OCI-LY1 (cell line): Measurements from ENCODE around the gene CCR2.

Experiments used
- H2AFZ ChIP-seq: fragments of 200-600 bp; sonication (generic), shearing (Covaris generic); 2 replicates; pipeline ENCODE4 v1.6.0; 2014; ENCODE audit warnings: antibody characterized with exemption, mild to moderate bottlenecking, low read length
- H3F3A ChIP-seq: fragments of 200-600 bp; sonication (generic), shearing (Covaris generic); 2 replicates; pipeline ENCODE4 v1.6.0; 2014; ENCODE audit warnings: mild to moderate bottlenecking, antibody characterized with exemption, low read length, moderate library complexity; ENCODE audit not compliant: insufficient read depth
- H3K27ac ChIP-seq: fragments of 200-600 bp; sonication (generic); 2 replicates; pipeline ENCODE4 v1.5.1; 2014; ENCODE audit warnings: low read length, mixed run types, mild to moderate bottlenecking, low read depth; ENCODE audit not compliant: poor library complexity, severe bottlenecking
- H3K27me3 ChIP-seq: fragments of 200-600 bp; sonication (generic); 2 replicates; pipeline ENCODE4 v1.6.0; 2014; ENCODE audit warnings: antibody characterized with exemption, mild to moderate bottlenecking, low read length, moderate library complexity; ENCODE audit not compliant: insufficient read depth
- H3K36me3 ChIP-seq: fragments of 200-600 bp; sonication (generic); 2 replicates; pipeline ENCODE4 v1.6.1; 2014; ENCODE audit warnings: mild to moderate bottlenecking, antibody characterized with exemption, low read length, moderate library complexity, mixed read lengths; ENCODE audit not compliant: insufficient read depth
- H3K4me1 ChIP-seq: fragments of 200-600 bp; sonication (generic); 2 replicates; pipeline ENCODE4 v1.5.1; 2014; ENCODE audit warnings: mild to moderate bottlenecking, low read length, moderate library complexity; ENCODE audit not compliant: insufficient read depth, severe bottlenecking
- H3K4me2 ChIP-seq: fragments of 200-600 bp; sonication (generic), shearing (Covaris generic); 2 replicates; pipeline ENCODE4 v1.6.1; 2014; ENCODE audit warnings: low read length
- H3K4me3 ChIP-seq: fragments of 200-600 bp; sonication (generic); 2 replicates; pipeline ENCODE4 v1.5.1; 2014; ENCODE audit warnings: low read length, low read depth, mild to moderate bottlenecking, mixed read lengths; ENCODE audit not compliant: poor library complexity, severe bottlenecking
- H3K79me2 ChIP-seq: fragments of 200-600 bp; shearing (Covaris generic); 2 replicates; pipeline ENCODE4 v1.6.1; 2016; ENCODE audit warnings: mixed run types, low read length, mixed read lengths; ENCODE audit not compliant: insufficient read depth
- H3K9ac ChIP-seq: fragments of 200-600 bp; sonication (generic), shearing (Covaris generic); 2 replicates; pipeline ENCODE4 v1.6.1; 2014; ENCODE audit warnings: mild to moderate bottlenecking, low read length, mixed read lengths
- H3K9me2 ChIP-seq: fragments of 200-600 bp; sonication (generic), shearing (Covaris generic); 2 replicates; pipeline ENCODE4 v1.6.1; 2014; ENCODE audit warnings: low read depth, mild to moderate bottlenecking, low read length, mixed read lengths
- H3K9me3 ChIP-seq: fragments of 200-600 bp; shearing (Covaris generic); 2 replicates; pipeline ENCODE4 v1.6.1; 2014; ENCODE audit warnings: low read length, mixed read lengths
- H4K20me1 ChIP-seq: fragments of 200-600 bp; sonication (generic), shearing (Covaris generic); 2 replicates; pipeline ENCODE4 v1.6.0; 2016; ENCODE audit warnings: mild to moderate bottlenecking, low read length; ENCODE audit not compliant: insufficient read depth
- EZH2 ChIP-seq: fragments of 200-600 bp; sonication (generic), shearing (Covaris generic); IDR thresholded peaks from 2 replicates; pipeline ENCODE4 v1.8.0; 2017; ENCODE audit warnings: borderline replicate concordance, mixed run types, mild to moderate bottlenecking, antibody characterized with exemption, low read length, moderate library complexity, mixed read lengths
- TF ChIP-seq, protein P1 (sequence below): fragments of 200-600 bp; sonication (generic), shearing (Covaris generic); IDR thresholded peaks from 2 replicates; pipeline ENCODE4 v1.5.1; 2017; ENCODE audit warnings: mild to moderate bottlenecking, antibody characterized with exemption, low read length, moderate library complexity, mixed read lengths

Gene CCR2

DNA sequence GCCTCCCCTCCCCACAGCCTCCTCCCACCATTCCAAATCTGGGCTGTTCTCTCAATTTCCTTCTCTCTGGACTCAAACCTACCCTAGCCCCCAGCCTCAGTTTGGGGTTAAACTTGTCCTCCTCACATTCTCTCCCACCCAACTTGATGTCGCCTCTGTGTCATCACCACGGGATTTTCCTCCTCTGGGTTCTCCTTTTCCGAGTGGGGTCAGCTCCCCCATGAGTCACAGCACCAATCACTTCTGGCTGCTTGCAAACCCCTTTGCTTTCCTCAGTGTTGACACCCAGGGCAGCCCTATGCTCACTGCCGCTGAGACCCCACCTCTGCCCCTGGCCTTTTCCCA, 52.5 kb downstream of the CCR2 start:
- TF ChIP-seq EZH2, result no peak
- TF ChIP-seq, protein P1, sequence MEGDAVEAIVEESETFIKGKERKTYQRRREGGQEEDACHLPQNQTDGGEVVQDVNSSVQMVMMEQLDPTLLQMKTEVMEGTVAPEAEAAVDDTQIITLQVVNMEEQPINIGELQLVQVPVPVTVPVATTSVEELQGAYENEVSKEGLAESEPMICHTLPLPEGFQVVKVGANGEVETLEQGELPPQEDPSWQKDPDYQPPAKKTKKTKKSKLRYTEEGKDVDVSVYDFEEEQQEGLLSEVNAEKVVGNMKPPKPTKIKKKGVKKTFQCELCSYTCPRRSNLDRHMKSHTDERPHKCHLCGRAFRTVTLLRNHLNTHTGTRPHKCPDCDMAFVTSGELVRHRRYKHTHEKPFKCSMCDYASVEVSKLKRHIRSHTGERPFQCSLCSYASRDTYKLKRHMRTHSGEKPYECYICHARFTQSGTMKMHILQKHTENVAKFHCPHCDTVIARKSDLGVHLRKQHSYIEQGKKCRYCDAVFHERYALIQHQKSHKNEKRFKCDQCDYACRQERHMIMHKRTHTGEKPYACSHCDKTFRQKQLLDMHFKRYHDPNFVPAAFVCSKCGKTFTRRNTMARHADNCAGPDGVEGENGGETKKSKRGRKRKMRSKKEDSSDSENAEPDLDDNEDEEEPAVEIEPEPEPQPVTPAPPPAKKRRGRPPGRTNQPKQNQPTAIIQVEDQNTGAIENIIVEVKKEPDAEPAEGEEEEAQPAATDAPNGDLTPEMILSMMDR, result no peak
- Histone ChIP-seq H2AFZ (no peak overlapping the region), H3K79me2 (no peaks in the 10 kb centered on the region)

DNA sequence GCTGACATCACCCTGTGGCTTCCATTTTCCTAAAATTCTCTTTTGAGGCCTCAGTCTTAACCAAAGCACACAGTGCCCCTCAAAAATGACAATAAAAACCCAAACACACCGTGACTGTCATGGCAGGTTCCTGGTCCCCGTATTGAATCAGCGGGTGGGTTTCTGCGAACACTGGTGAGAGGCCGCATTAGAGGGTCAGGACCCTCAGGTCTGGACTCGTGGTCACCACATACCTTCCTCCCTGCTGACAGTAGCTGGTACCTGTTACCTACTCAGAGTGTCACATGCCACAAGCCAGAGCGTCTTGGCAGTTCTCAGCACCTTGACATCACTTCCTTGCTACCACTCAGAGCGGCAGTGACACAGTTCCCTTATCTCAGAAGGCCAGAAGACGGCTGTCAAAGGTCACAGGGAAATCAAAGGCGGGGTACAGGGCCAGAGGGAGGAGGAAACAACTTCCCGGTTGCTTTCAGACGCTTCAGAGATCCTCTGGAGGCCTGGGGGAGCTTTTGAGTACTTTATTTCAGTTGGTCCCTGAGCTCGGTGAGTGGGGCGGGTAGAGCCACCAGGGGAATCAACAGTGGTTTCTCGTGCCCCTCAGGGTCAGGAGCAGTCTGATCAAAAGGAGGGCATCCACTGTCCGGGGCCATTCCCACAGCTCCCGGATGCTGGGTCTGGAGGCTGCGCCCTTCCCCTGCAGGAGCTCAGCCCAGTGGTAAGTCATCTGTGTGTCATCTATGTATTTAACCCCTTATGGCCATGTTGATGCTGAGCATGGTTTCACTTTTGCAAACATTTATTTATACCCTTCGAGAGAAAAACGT, 53.1 kb downstream of the CCR2 start, which contains the start of the genes CCR5AS and CCRL2:
TSS of gene CCR5AS (minus strand) at position 279 of the 824 bp plus-strand sequence.
TSS of gene CCRL2 (plus strand) at position 472 of the 824 bp plus-strand sequence. CDS start 821 bp downstream, outside the sequence.
- Histone ChIP-seq H2AFZ (no peak within 1 kb of the TSS), H3K27me3 (no peaks in the 10 kb centered on the region; the same call in 1 of the 2 replicates), H3K9ac (no peak within 1 kb of the TSS), H4K20me1 (no peaks in the 10 kb centered on the region), H3K36me3 (no peaks in the 10 kb centered on the region), H3K4me2 (0 out of 2 replicates have a peak within 1 kb of the TSS, but pooled peaks have one; percentile 19), H3K4me3 (no peak within 1 kb of the TSS), H3K79me2 (no peaks in the 10 kb centered on the region), H3K4me1 (no peaks in the 10 kb centered on the region), H3F3A (no peaks in the 10 kb centered on the region), H3K9me2 (no peaks in the 10 kb centered on the region), H3K27ac (no peak within 1 kb of the TSS), H3K9me3 (no peaks in the 10 kb centered on the region)
- TF ChIP-seq EZH2, result no peak
- TF ChIP-seq, protein P1, result no peak

More for the DNA sequence above, 52.5 kb downstream of the CCR2 start:
- no peak overlapping the region for H3K27ac ChIP-seq
- H3K9ac ChIP-seq, result no peak overlapping the region
- no peak overlapping the region for H3K4me2 ChIP-seq
- H3K36me3 ChIP-seq, result no peaks in the 10 kb centered on the region
- no peaks in the 10 kb centered on the region for H3K4me1 ChIP-seq
- H3F3A ChIP-seq, result no peaks in the 10 kb centered on the region
- H3K9me3 ChIP-seq, result no peaks in the 10 kb centered on the region
- no peaks in the 10 kb centered on the region; the same call in 1 of the 2 replicates for H3K27me3 ChIP-seq
- no peaks in the 10 kb centered on the region for H3K9me2 ChIP-seq
- no peaks in the 10 kb centered on the region for H4K20me1 ChIP-seq
- H3K4me3 ChIP-seq, result no peak overlapping the region

DNA sequence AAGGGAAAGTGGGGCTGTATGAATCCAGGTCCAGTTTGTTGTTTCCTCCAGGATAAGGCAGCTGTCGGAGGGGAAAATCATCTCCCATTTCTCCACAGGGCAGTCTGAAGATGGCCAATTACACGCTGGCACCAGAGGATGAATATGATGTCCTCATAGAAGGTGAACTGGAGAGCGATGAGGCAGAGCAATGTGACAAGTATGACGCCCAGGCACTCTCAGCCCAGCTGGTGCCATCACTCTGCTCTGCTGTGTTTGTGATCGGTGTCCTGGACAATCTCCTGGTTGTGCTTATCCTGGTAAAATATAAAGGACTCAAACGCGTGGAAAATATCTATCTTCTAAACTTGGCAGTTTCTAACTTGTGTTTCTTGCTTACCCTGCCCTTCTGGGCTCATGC, 54.1 kb downstream of the CCR2 start:
- H3K9me2 ChIP-seq, result no peaks in the 10 kb centered on the region
- no peak overlapping the region for H3K9ac ChIP-seq
- H4K20me1 ChIP-seq, result no peaks in the 10 kb centered on the region
- no peak overlapping the region for H3K27ac ChIP-seq
- H2AFZ ChIP-seq, result no peak overlapping the region
- H3K36me3 ChIP-seq, result no peaks in the 10 kb centered on the region
- no peak overlapping the region for H3K4me3 ChIP-seq
- no peaks in the 10 kb centered on the region for H3K9me3 ChIP-seq
- no peak overlapping the region for H3K4me2 ChIP-seq
- H3K4me1 ChIP-seq, result no peaks in the 10 kb centered on the region
- no peaks in the 10 kb centered on the region for H3F3A ChIP-seq
- H3K79me2 ChIP-seq, result no peaks in the 10 kb centered on the region
- TF ChIP-seq EZH2, result no peak
- TF ChIP-seq, protein P1, result no peak
- H3K27me3 ChIP-seq, result no peaks in the 10 kb centered on the region; the same call in 1 of the 2 replicates
